Omental fat pad (tissue), 4 donors: ENCODE measurements around the gene UNC5A. TPM values are rescaled to one million over a fixed set of nuclear protein-coding genes. Genes with fewer than 3 reads are reported as not detected.

Experiments
- ATAC-seq: fragments of 150-250 bp; one replicate; pipeline ENCODE4 v1.9.1; 2016; ENCODE audit warnings: mild to moderate bottlenecking, moderate library complexity; ENCODE audit not compliant: low FRiP score
- DNase-seq: peaks from one replicate; pipeline ENCODE4 v3.0.0-alpha.2; 2019; ENCODE audit warnings: low spot score
- total RNA-seq, 4 donors: library from RNA; depleted of rRNA; stranded (reverse); fragments of >200 nt; gene quantifications; one replicate each; pipeline ENCODE4 v1.1.0, GENCODE V29; 2016
- TF ChIP-seq, protein P1 (sequence below), 3 donors: fragments of 450-650 bp; IDR thresholded peaks; one replicate each; pipeline ENCODE4 v1.5.1; 2016 to 2017; ENCODE audit warnings: antibody characterized with exemption in 3 of 3, mild to moderate bottlenecking in 3 of 3, moderate library complexity in 2 of 3

The UNC5A gene
- total RNA-seq, 4 donors from 2014 or later, result 0.12 to 0.75 (median 0.28) TPM; not detected in 1

GRCh38 chr5:176816043-176816745 is 5.8 kb downstream of the UNC5A start:
- no peak for ATAC-seq
- TF ChIP-seq, protein P1, sequence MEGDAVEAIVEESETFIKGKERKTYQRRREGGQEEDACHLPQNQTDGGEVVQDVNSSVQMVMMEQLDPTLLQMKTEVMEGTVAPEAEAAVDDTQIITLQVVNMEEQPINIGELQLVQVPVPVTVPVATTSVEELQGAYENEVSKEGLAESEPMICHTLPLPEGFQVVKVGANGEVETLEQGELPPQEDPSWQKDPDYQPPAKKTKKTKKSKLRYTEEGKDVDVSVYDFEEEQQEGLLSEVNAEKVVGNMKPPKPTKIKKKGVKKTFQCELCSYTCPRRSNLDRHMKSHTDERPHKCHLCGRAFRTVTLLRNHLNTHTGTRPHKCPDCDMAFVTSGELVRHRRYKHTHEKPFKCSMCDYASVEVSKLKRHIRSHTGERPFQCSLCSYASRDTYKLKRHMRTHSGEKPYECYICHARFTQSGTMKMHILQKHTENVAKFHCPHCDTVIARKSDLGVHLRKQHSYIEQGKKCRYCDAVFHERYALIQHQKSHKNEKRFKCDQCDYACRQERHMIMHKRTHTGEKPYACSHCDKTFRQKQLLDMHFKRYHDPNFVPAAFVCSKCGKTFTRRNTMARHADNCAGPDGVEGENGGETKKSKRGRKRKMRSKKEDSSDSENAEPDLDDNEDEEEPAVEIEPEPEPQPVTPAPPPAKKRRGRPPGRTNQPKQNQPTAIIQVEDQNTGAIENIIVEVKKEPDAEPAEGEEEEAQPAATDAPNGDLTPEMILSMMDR (IDR thresholded peaks at IDR 0.05), result no peak
- no peak for DNase-seq

DNA sequence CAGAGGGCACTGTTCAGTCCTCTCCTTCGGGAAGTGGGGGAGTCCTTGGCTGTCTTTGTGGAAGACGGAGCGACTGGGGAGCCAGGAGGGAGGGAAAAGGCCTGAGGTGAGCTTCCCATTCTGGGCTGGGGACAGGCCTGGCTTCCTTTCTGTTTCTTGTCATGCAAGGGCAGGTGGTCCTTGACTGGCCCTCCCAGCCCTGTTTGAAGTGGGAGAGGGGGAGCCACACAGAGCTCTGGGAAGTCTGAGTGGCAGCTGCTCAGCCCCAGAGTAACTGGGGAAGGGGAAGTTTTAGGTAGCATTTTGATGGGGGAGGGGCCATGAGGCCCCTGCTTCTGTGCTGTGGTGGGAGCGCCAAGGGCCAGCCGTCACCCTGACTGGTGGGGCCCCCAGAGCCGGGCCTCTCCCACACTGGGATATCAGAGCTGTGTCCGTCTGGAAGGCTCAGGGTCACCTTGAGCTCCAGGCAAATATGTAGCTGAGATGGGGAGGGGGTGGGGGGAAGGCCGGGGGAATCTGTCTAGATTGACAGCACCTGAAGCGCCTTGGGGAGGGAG is 6.5 kb downstream of the UNC5A start:
- TF ChIP-seq, protein P1 (IDR thresholded peaks at IDR 0.05), result no peak
- DNase-seq, result no peak
- no peak for ATAC-seq

DNA sequence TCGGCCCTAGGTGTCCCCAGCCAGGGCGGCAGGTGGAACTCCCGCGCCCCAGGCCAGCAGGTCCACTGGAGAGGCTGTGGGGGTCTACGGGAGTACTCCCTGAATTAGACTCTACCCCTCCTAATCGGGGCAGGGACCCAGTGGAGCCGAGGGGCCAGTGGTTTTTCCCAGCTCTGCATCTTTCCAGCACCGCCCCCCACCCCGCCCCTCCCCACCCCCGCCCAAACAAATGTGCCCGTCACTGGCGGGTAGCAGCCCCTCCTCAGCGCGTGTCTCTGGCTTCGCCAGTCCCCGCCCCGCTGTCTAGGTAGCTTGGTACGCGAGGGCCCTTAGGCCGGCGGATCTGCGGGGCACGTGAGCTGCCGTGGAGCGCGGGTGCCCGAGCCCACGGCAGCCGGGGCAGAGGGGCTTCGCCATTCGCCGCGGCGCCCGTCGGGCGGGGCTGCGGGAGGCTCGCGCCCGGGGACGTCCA is 7.0 kb downstream of the UNC5A start:
- TF ChIP-seq, protein P1 (IDR thresholded peaks at IDR 0.05), result no peak
- ATAC-seq (no peak), DNase-seq (no peak)

GRCh38 chr5:176817841-176818377 is 7.5 kb downstream of the UNC5A start:
- no peak for ATAC-seq
- no peak for DNase-seq
- TF ChIP-seq, protein P1 (IDR thresholded peaks at IDR 0.05), result no peak

GRCh38 chr5:176818391-176819098 is 8.2 kb downstream of the UNC5A start:
- TF ChIP-seq, protein P1 (IDR thresholded peaks at IDR 0.05), result no peak
- DNase-seq (no peak), ATAC-seq (no peak)

- ATAC-seq, result no peak
- DNase-seq, result no peak
- TF ChIP-seq, protein P1 (IDR thresholded peaks at IDR 0.05), result no peak
Observed at GRCh38 chr5:176819476-176819875, 9.1 kb downstream of the UNC5A start.
